ENCODE measurements around the gene IL1RAPL2. TPM values are rescaled to one million over a fixed set of nuclear protein-coding genes. Genes with fewer than 3 reads are reported as not detected.

The IL1RAPL2 gene
- total RNA-seq, 1 donor from 2014 or later, result not detected

- TF ChIP-seq CTCF (IDR thresholded peaks at IDR 0.05), result no peak
- no peaks in the 10 kb centered on the region for H3K4me1 ChIP-seq
- H3K36me3 ChIP-seq, result no peaks in the 10 kb centered on the region
- H3K4me3 ChIP-seq, result no peak overlapping the region
- intact Hi-C loops (cut with DNase I), result no loop called here
- no peaks in the 10 kb centered on the region for H3K27me3 ChIP-seq
- no peak overlapping the region for H3K27ac ChIP-seq
- DNase-seq (ENCODE audit: low spot score in 2 of 2), result no peak
- no peaks in the 10 kb centered on the region for H3K9me3 ChIP-seq
Observed at GRCh38 chrX:105263801-105264200, 697.8 kb downstream of the IL1RAPL2 start.

- no peaks in the 10 kb centered on the region for H3K4me1 ChIP-seq
- no peak overlapping the region for H3K4me3 ChIP-seq
- no peak overlapping the region for H3K27ac ChIP-seq
- no peaks in the 10 kb centered on the region for H3K36me3 ChIP-seq
- no peak for DNase-seq (ENCODE audit: low spot score in 2 of 2)
- intact Hi-C loops (cut with DNase I), result no loop called here
- no peaks in the 10 kb centered on the region for H3K27me3 ChIP-seq
- no peaks in the 10 kb centered on the region for H3K9me3 ChIP-seq
- TF ChIP-seq CTCF (IDR thresholded peaks at IDR 0.05), result no peak
Observed at GRCh38 chrX:105265093-105265492, 699.1 kb downstream of the IL1RAPL2 start.

GRCh38 chrX:105266456-105266855 lies 700.5 kb downstream of the IL1RAPL2 start:
- Histone ChIP-seq H3K9me3 (no peaks in the 10 kb centered on the region), H3K4me3 (no peak overlapping the region), H3K27me3 (no peaks in the 10 kb centered on the region), H3K36me3 (no peaks in the 10 kb centered on the region), H3K4me1 (no peaks in the 10 kb centered on the region), H3K27ac (no peak overlapping the region)
- no peak for DNase-seq (ENCODE audit: low spot score in 2 of 2)
- TF ChIP-seq CTCF (IDR thresholded peaks at IDR 0.05), result no peak
- intact Hi-C loops (cut with DNase I), result no loop called here

DNA sequence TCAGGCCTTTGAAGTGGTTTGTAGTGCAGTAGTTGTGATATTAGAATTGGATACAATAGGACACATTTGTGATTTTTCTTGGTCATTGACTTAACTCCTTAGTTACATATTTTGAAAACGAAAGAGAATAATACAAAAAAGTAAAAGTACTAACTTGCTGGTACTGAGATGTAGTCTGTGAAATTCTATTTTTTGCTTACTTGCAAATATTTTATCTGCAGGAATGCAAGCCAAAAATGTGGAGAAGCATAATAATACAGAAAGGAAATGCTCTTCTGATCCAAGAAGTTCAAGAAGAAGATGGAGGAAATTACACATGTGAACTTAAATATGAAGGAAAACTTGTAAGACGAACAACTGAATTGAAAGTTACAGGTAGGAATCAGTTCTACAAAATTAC lies 701.2 kb downstream of the IL1RAPL2 start:
- Histone ChIP-seq H3K27ac (no peak overlapping the region), H3K36me3 (no peaks in the 10 kb centered on the region), H3K4me1 (no peaks in the 10 kb centered on the region), H3K4me3 (no peak overlapping the region), H3K9me3 (no peaks in the 10 kb centered on the region), H3K27me3 (no peaks in the 10 kb centered on the region)
- no peak for DNase-seq (ENCODE audit: low spot score in 2 of 2)
- intact Hi-C loops (cut with DNase I), result no loop called here
- TF ChIP-seq CTCF (IDR thresholded peaks at IDR 0.05), result no peak

DNA sequence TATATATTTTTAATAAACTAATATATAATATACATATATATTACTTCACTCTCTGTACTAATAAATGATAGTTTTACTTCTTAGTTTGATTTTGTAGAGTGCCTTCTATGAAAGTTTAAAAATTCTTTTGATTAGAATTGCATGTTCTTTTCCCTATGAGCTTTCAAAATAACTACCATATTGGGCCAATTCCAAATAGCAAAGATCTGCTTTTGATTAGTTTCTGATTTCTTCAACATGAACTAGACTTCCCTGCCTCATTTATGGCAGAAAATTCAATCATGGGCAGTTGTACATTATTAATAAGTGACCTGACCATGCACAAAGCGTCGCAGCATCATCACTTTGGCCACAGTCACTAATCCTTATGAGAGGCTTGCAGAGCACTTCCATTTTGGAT lies 703.4 kb downstream of the IL1RAPL2 start:
- no peaks in the 10 kb centered on the region for H3K27me3 ChIP-seq
- no peak for TF ChIP-seq CTCF (IDR thresholded peaks at IDR 0.05)
- H3K27ac ChIP-seq, result no peak overlapping the region
- H3K4me3 ChIP-seq, result no peak overlapping the region
- no peaks in the 10 kb centered on the region for H3K36me3 ChIP-seq
- intact Hi-C loops (cut with DNase I), result no loop called here
- DNase-seq (ENCODE audit: low spot score in 2 of 2), result no peak
- H3K4me1 ChIP-seq, result no peaks in the 10 kb centered on the region
- no peaks in the 10 kb centered on the region for H3K9me3 ChIP-seq

- no peak for DNase-seq (ENCODE audit: low spot score in 2 of 2)
- H3K9me3 ChIP-seq, result no peaks in the 10 kb centered on the region
- no peaks in the 10 kb centered on the region for H3K36me3 ChIP-seq
- TF ChIP-seq CTCF (IDR thresholded peaks at IDR 0.05), result no peak
- H3K4me1 ChIP-seq, result no peaks in the 10 kb centered on the region
- H3K27ac ChIP-seq, result no peak overlapping the region
- H3K4me3 ChIP-seq, result no peak overlapping the region
- intact Hi-C loops (cut with DNase I), result no loop called here
- H3K27me3 ChIP-seq, result no peaks in the 10 kb centered on the region
Observed at GRCh38 chrX:105273326-105273725, 707.3 kb downstream of the IL1RAPL2 start.
